Body of pancreas (tissue), 4 donors: ENCODE measurements around the gene PDCD2.

ENCODE experiments used
- POLR2A ChIP-seq, 3 donors: fragments of 450-650 bp; IDR thresholded peaks; one replicate each; pipeline ENCODE4 v1.6.1; 2016; ENCODE audit warnings: antibody characterized with exemption in 3 of 3, mild to moderate bottlenecking in 2 of 3
- TF ChIP-seq, protein P1 (sequence below), 7 experiments: fragments of 450-650 bp in 4 of 7; fragments of 200-600 bp in 3 of 7; sonication (generic) in 3 of 7; IDR thresholded peaks; one replicate each; pipeline ENCODE4 v1.5.1; 2016 to 2019; ENCODE audit warnings: antibody characterized with exemption in 7 of 7

DNA sequence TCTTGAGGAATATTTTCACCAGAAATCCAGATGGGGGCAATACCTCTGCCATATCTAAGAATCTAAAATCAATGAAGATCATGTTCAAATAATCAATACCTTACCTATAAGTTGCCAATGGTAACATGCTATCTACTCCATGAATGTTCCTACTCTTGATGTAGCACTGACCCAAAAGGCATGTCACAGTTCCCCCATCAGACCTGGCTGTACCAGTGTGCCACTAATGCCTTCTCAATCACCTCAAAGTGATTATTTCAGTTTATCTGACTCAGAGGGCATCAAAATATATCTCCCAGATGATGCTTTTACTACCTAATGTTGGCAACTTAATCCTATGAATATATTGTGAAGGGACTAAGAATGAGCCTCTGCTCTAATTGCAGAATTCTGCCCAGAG is 5.5 kb downstream of the PDCD2 start:
- TF ChIP-seq, protein P1, sequence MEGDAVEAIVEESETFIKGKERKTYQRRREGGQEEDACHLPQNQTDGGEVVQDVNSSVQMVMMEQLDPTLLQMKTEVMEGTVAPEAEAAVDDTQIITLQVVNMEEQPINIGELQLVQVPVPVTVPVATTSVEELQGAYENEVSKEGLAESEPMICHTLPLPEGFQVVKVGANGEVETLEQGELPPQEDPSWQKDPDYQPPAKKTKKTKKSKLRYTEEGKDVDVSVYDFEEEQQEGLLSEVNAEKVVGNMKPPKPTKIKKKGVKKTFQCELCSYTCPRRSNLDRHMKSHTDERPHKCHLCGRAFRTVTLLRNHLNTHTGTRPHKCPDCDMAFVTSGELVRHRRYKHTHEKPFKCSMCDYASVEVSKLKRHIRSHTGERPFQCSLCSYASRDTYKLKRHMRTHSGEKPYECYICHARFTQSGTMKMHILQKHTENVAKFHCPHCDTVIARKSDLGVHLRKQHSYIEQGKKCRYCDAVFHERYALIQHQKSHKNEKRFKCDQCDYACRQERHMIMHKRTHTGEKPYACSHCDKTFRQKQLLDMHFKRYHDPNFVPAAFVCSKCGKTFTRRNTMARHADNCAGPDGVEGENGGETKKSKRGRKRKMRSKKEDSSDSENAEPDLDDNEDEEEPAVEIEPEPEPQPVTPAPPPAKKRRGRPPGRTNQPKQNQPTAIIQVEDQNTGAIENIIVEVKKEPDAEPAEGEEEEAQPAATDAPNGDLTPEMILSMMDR (IDR thresholded peaks at IDR 0.05) = no peak
- no peak for TF ChIP-seq POLR2A (IDR thresholded peaks at IDR 0.05)
